ENCODE data around the gene DRD3.

Gene DRD3

GRCh38 chr3:114186501-114186900 lies 7.6 kb upstream of the DRD3 start:
- DNase-seq, result no peak
- intact Hi-C loops (cut with DNase I), result no loop called here

GRCh38 chr3:114179575-114179974 lies 723 bp upstream of the DRD3 start:
- intact Hi-C loops (cut with DNase I), result no loop called here
- peak in 1 of 10 donors; percentile 6 for DNase-seq

- intact Hi-C loops (cut with DNase I), result no loop called here
- DNase-seq, result no peak
These were observed 2.0 kb downstream of the DRD3 start for GRCh38 chr3:114176890-114177289.

- intact Hi-C loops (cut with DNase I), result no loop called here
These were observed 2.4 kb downstream of the DRD3 start for GRCh38 chr3:114176487-114176886.

GRCh38 chr3:114175204-114175987 lies 3.5 kb downstream of the DRD3 start:
- DNase-seq, result no peak
- intact Hi-C loops (cut with DNase I), result no loop called here

More at GRCh38 chr3:114176487-114176886, 2.4 kb downstream of the DRD3 start:
- no peak for DNase-seq

GRCh38 chr3:114171677-114172076 lies 7.2 kb downstream of the DRD3 start:
- intact Hi-C loops (cut with DNase I), result no loop called here
- DNase-seq, result no peak

- intact Hi-C loops (cut with DNase I), result no loop called here
- no peak for DNase-seq
These were observed 10.7 kb downstream of the DRD3 start for GRCh38 chr3:114168150-114168549.

GRCh38 chr3:114157321-114157720 lies 21.5 kb downstream of the DRD3 start:
- intact Hi-C loops (cut with DNase I), result loop anchor here (10.0 kb wide), 1 partner anchor 413 kb away; the partner anchor contains the start of genes ATP6V1A and NAA50
- DNase-seq, result no peak

GRCh38 chr3:114155370-114155821 lies 23.5 kb downstream of the DRD3 start:
- DNase-seq, result no peak

GRCh38 chr3:114154321-114154821 lies 24.5 kb downstream of the DRD3 start:
- DNase-seq, result no peak
- intact Hi-C loops (cut with DNase I), result loop anchor here (10.0 kb wide), 1 partner anchor 410 kb away; the partner anchor contains the start of genes ATP6V1A and NAA50

More at GRCh38 chr3:114155370-114155821, 23.5 kb downstream of the DRD3 start:
- intact Hi-C loops (cut with DNase I), result loop anchor here (10.0 kb wide), 1 partner anchor 411 kb away; the partner anchor contains the start of genes ATP6V1A and NAA50

GRCh38 chr3:114152519-114153151 lies 26.2 kb downstream of the DRD3 start:
- intact Hi-C loops (cut with DNase I), result loop anchor here (10.0 kb wide), 1 partner anchor 408 kb away; the partner anchor contains the start of genes ATP6V1A and NAA50
- DNase-seq, result peak; percentile 38 to 94 (median 74)

GRCh38 chr3:114151091-114151490 lies 27.8 kb downstream of the DRD3 start:
- DNase-seq, result no peak
- intact Hi-C loops (cut with DNase I), result loop anchor here (10.0 kb wide), 1 partner anchor 406 kb away; the partner anchor contains the start of genes ATP6V1A and NAA50

- intact Hi-C loops (cut with DNase I), result no loop called here
- DNase-seq, result no peak
These were observed 31.6 kb downstream of the DRD3 start for GRCh38 chr3:114147251-114147650.

- intact Hi-C loops (cut with DNase I), result no loop called here
- peak in 4 of 10 donors; percentile 16 to 88 (median 60) for DNase-seq
These were observed 33.8 kb downstream of the DRD3 start for GRCh38 chr3:114144909-114145688.

GRCh38 chr3:114143817-114144216 lies 35.0 kb downstream of the DRD3 start:
- DNase-seq, result no peak
- intact Hi-C loops (cut with DNase I), result no loop called here

GRCh38 chr3:114139836-114140235 lies 39.0 kb downstream of the DRD3 start:
- intact Hi-C loops (cut with DNase I), result no loop called here

GRCh38 chr3:114133947-114134346 lies 44.9 kb downstream of the DRD3 start:
- no peak for DNase-seq
- intact Hi-C loops (cut with DNase I), result no loop called here

More at GRCh38 chr3:114139836-114140235, 39.0 kb downstream of the DRD3 start:
- DNase-seq, result no peak

- intact Hi-C loops (cut with DNase I), result no loop called here
- DNase-seq, result no peak
These were observed 46.4 kb downstream of the DRD3 start for GRCh38 chr3:114132500-114132899.

GRCh38 chr3:114128826-114129225 lies 50.0 kb downstream of the DRD3 start:
- intact Hi-C loops (cut with DNase I), result no loop called here
- DNase-seq, result no peak

GRCh38 chr3:114128231-114128630 lies 50.6 kb downstream of the DRD3 start:
- DNase-seq, result no peak

More at GRCh38 chr3:114128231-114128630, 50.6 kb downstream of the DRD3 start:
- intact Hi-C loops (cut with DNase I), result no loop called here

Measured in posterior cingulate gyrus (tissue), 11 donors.